ENCODE results near the gene ZCWPW2. TPM values are rescaled to one million over a fixed set of nuclear protein-coding genes. Genes with fewer than 3 reads are reported as not detected.

The ZCWPW2 gene
- total and polyA plus RNA-seq, 9 of the 15 experiments (the other 6 are each of a cell fraction or from before 2014, with no cell fraction given) = 0.10 to 0.77 (median 0.44) TPM

DNA sequence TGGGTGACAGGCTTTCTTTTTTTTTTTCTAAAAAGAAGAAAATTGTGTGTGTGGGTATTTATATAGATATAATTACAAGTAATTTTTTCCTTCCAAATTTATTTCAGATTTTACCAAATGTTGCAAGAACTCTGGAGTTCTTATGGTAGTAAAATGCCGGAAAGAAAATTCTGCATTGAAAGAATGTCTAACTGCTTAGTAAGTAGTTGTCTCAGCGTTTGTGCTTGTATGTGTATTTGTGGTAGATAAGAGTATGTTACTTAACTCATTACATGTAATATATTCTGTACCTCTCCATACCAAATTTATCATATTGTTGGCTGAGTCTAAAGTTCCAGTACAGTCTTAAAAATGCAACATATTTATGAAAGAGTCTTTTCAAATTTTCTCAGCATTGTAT, 32.3 kb upstream of the ZCWPW2 start (continued):
- TF ChIP-seq, protein P1, sequence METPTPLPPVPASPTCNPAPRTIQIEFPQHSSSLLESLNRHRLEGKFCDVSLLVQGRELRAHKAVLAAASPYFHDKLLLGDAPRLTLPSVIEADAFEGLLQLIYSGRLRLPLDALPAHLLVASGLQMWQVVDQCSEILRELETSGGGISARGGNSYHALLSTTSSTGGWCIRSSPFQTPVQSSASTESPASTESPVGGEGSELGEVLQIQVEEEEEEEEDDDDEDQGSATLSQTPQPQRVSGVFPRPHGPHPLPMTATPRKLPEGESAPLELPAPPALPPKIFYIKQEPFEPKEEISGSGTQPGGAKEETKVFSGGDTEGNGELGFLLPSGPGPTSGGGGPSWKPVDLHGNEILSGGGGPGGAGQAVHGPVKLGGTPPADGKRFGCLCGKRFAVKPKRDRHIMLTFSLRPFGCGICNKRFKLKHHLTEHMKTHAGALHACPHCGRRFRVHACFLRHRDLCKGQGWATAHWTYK (CRISPR knock-in tag; IDR thresholded peaks at IDR 0.05) = no peak
- TF ChIP-seq, protein P2, sequence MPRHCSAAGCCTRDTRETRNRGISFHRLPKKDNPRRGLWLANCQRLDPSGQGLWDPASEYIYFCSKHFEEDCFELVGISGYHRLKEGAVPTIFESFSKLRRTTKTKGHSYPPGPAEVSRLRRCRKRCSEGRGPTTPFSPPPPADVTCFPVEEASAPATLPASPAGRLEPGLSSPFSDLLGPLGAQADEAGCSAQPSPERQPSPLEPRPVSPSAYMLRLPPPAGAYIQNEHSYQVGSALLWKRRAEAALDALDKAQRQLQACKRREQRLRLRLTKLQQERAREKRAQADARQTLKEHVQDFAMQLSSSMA (CRISPR knock-in tag; IDR thresholded peaks at IDR 0.05) = no peak
- TF ChIP-seq SIX5 (IDR thresholded peaks at IDR 0.05; ENCODE audit: borderline replicate concordance in 1 of 2, insufficient read depth in 1 of 2, low read depth in 1 of 2, low read length in 2 of 2) = no peak

DNA sequence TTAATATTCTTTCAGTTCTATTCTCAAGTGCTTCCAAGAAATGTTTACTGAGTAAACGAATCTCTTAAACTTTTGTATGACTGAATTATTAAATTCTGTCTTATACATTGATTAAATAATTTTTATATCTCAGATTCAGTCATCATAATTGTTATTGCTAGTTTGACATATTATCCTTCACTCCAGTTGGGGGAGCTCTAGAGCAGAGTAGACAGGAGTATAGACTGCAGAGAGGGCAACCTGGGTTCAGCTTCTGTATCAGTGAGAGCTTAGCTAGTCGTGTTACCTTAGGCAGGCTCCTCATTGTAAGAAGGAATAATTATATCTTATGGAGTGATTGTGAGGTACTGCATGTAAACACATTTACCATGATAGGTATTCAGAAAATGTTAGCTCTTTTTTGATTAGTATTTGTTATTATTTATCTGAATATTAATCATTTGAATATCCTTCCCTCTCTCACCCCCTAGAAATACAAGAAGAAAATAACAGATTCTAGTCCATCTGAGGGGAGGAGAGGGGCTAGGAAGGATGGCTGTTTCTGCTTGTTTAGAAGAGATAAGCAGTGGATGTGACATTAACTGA, 31.0 kb upstream of the ZCWPW2 start:
- Histone ChIP-seq H3K79me2 (ENCODE audit: control insufficient read depth, insufficient read depth, low read length) (no peaks in the 10 kb centered on the region), H3K4me3 (no peak overlapping the region), H2AFZ (ENCODE audit: low read depth, low read length) (no peak overlapping the region), H3K36me3 (ENCODE audit: control insufficient read depth, insufficient read depth, low read length) (peaks cover 37% of the 10 kb centered on the region), H3K27ac (ENCODE audit: extremely low read depth, low read depth, low read length) (no peak overlapping the region), H3K9me1 (ENCODE audit: control insufficient read depth, insufficient read depth, low read length) (no peaks in the 10 kb centered on the region), H3K9me3 (replicated peaks; ENCODE audit: control insufficient read depth, insufficient read depth, low read depth, low read length) (no peaks in the 10 kb centered on the region), H3K9ac (ENCODE audit: insufficient read depth in 1 of 2, low read depth in 2 of 2, low read length in 2 of 2) (no peak overlapping the region), H3K4me1 (replicated peaks in 1 of 2; ENCODE audit: control insufficient read depth in 2 of 2, insufficient read depth in 2 of 2, low read length in 2 of 2) (no peaks in the 10 kb centered on the region), H4K20me1 (replicated peaks; ENCODE audit: control insufficient read depth, insufficient read depth, low read length) (no peaks in the 10 kb centered on the region), H3K27me3 (ENCODE audit: control insufficient read depth in 2 of 2, insufficient read depth in 2 of 2, low read length in 2 of 2) (no peaks in the 10 kb centered on the region), H3K4me2 (ENCODE audit: insufficient read depth, low read length) (no peak overlapping the region)
- no TSS peak for BruUV-seq (replicated peaks)
- ATAC-seq (peak; percentile 94), DNase-seq (ENCODE audit: extremely low read depth in 1 of 4, low spot score in 3 of 4) (peak; percentile 48 to 73 (median 62)), FAIRE-seq (peak; percentile 82)
- in situ Hi-C loops (cut with MboI) = no loop called here
- POLR2A ChIA-PET = interaction anchor here (0.6 to 1.2 kb wide), 2 partner anchors 9 to 1638 kb away, joined by 3 to 4 read pairs; no protein-coding TSS in a partner anchor
- CTCF ChIA-PET (ENCODE audit: low intra/inter-chr PET ratio) = interaction anchor here (0.9 kb wide), 1 partner anchor 11 kb away, joined by 6 read pairs; no protein-coding TSS in a partner anchor
- intact Hi-C loops (cut with micrococcal nuclease) = no loop called here
- 8% methylated on average over 2 of the region's 2 CpGs for WGBS (ENCODE audit: insufficient coverage, low coverage, missing lambda C conversion rate)
- TF ChIP-seq RAD21 (CRISPR knock-in tag; conservative IDR thresholded peaks at IDR 0.05 in 1 of 2, IDR thresholded peaks at IDR 0.05 in 1 of 2) = peak; percentile 20 to 32; a peak in 1 of 4 replicates
- TF ChIP-seq, protein P3, sequence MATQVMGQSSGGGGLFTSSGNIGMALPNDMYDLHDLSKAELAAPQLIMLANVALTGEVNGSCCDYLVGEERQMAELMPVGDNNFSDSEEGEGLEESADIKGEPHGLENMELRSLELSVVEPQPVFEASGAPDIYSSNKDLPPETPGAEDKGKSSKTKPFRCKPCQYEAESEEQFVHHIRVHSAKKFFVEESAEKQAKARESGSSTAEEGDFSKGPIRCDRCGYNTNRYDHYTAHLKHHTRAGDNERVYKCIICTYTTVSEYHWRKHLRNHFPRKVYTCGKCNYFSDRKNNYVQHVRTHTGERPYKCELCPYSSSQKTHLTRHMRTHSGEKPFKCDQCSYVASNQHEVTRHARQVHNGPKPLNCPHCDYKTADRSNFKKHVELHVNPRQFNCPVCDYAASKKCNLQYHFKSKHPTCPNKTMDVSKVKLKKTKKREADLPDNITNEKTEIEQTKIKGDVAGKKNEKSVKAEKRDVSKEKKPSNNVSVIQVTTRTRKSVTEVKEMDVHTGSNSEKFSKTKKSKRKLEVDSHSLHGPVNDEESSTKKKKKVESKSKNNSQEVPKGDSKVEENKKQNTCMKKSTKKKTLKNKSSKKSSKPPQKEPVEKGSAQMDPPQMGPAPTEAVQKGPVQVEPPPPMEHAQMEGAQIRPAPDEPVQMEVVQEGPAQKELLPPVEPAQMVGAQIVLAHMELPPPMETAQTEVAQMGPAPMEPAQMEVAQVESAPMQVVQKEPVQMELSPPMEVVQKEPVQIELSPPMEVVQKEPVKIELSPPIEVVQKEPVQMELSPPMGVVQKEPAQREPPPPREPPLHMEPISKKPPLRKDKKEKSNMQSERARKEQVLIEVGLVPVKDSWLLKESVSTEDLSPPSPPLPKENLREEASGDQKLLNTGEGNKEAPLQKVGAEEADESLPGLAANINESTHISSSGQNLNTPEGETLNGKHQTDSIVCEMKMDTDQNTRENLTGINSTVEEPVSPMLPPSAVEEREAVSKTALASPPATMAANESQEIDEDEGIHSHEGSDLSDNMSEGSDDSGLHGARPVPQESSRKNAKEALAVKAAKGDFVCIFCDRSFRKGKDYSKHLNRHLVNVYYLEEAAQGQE (IDR thresholded peaks at IDR 0.05; ENCODE audit: borderline replicate concordance) = peak; percentile 13; the same call in 1 of the 2 replicates
- TF ChIP-seq, protein P3 (CRISPR knock-in tag; IDR thresholded peaks at IDR 0.05; ENCODE audit: low read depth) = no peak
